Aorta (tissue), 5 donors: ENCODE results near the gene HDAC1. TPM values are rescaled to one million over a fixed set of nuclear protein-coding genes. Genes with fewer than 3 reads are reported as not detected.

ENCODE experiments used
- ATAC-seq: fragments of 200-7000 bp; cut with Tn5 transposase; one replicate; pipeline ENCODE4 v1.9.1; 2022; ENCODE audit warnings: moderate library complexity; ENCODE audit not compliant: low FRiP score
- DNase-seq, 2 donors: peaks; one replicate each; pipeline ENCODE4 v3.0.0-alpha.2; 2020
- H3K27ac ChIP-seq, 2 donors: one replicate each; pipeline ENCODE4 v1.5.1; 2013; ENCODE audit warnings: low read length in 2 of 2, mild to moderate bottlenecking in 2 of 2, moderate library complexity in 2 of 2, control low read depth in 1 of 2, inconsistent platforms in 1 of 2, low read depth in 1 of 2
- H3K27me3 ChIP-seq, 2 donors: one replicate each; pipeline ENCODE4 v1.6.1; 2013; ENCODE audit warnings: control low read depth in 1 of 2, low read length in 1 of 2, mild to moderate bottlenecking in 1 of 2, moderate library complexity in 1 of 2; ENCODE audit not compliant: insufficient read depth in 2 of 2, control insufficient read depth in 1 of 2
- H3K36me3 ChIP-seq, 2 donors: one replicate each; pipeline ENCODE4 v1.6.1; 2013; ENCODE audit warnings: control low read depth in 1 of 2, low read length in 1 of 2, mild to moderate bottlenecking in 1 of 2; ENCODE audit not compliant: insufficient read depth in 2 of 2, control insufficient read depth in 1 of 2
- H3K4me1 ChIP-seq, 2 donors: one replicate each; pipeline ENCODE4 v1.6.1; 2013; ENCODE audit warnings: low read length in 2 of 2, control low read depth in 1 of 2, mild to moderate bottlenecking in 1 of 2, moderate library complexity in 1 of 2; ENCODE audit not compliant: insufficient read depth in 2 of 2, control insufficient read depth in 1 of 2
- H3K4me3 ChIP-seq, 2 donors: one replicate each; pipeline ENCODE4 v1.5.1; 2013; ENCODE audit warnings: low read length in 2 of 2, control low read depth in 1 of 2, mild to moderate bottlenecking in 1 of 2
- H3K9me3 ChIP-seq: one replicate; pipeline ENCODE4 v1.6.1; 2013; ENCODE audit warnings: mild to moderate bottlenecking, low read length; ENCODE audit not compliant: control insufficient read depth
- WGBS, 2 donors: extraction: QIAGEN DNeasy Blood & Tissue Kit; methylation state at CpG; one replicate each; pipeline ENCODE4 v1.1.7; 2013; 5-methylcytosine and 5-hydroxymethylcytosine counted together
- intact Hi-C, 2 donors: fragments of 100-400 bp; cut with DNase I; formaldehyde crosslinking; loops; one replicate each; pipeline versions ENCODE4 v1.14.2 to v1.15.0; 2022
- polyA plus RNA-seq, 2 donors: library from polyadenylated mRNA; stranded (reverse); fragments of 200-250 nt; gene quantifications; one replicate each; pipeline ENCODE4 v1.2.3, GENCODE V29; 2013
- total RNA-seq, 2 donors: library from RNA; stranded (reverse); fragmentation: NEBNext Ultra II Directional; extraction: Animal tissue kit (Norgen Biotek cat#: 25700); gene quantifications; one replicate each; pipeline ENCODE4 v1.2.1, GENCODE V29; 2021
- donor health status: healthy with polysubstance abuse.
- donor health status: Bipolar disorder and iron deficiency.
- donor health status: DM: no; HTN: no; CAD: no.
- donor health status: DM: no; HTN: no; CAD: no.
- donor health status: DM: yes; HTN: yes; CAD: no.

Gene HDAC1
- total and polyA plus RNA-seq, 4 donors: 37.2 to 65.5 (median 51.7) TPM

GRCh38 chr1:32332290-32333079 is 40.6 kb downstream of the HDAC1 start:
- H3K36me3 ChIP-seq: peaks cover 6 to 8% of the 10 kb centered on the region in 2 donors
- intact Hi-C loops: no loop called here
- H3K4me1 ChIP-seq: no peaks in the 10 kb centered on the region
- H3K9me3 ChIP-seq: no peaks in the 10 kb centered on the region
- no peak for DNase-seq
- H3K4me3 ChIP-seq: no peak overlapping the region
- no peak for ATAC-seq
- WGBS, 2 donors: 79 to 83% methylated on average over 3 of the region's 3 CpGs
- H3K27me3 ChIP-seq: no peaks in the 10 kb centered on the region
- H3K27ac ChIP-seq: no peak overlapping the region

GRCh38 chr1:32333251-32333963 is 41.5 kb downstream of the HDAC1 start:
- DNase-seq (no peak), ATAC-seq (no peak)
- Histone ChIP-seq H3K27ac (no peak overlapping the region), H3K4me1 (no peaks in the 10 kb centered on the region), H3K36me3 (peaks cover 0 to 7% of the 10 kb centered on the region in 2 donors), H3K9me3 (no peaks in the 10 kb centered on the region), H3K27me3 (no peaks in the 10 kb centered on the region), H3K4me3 (no peak overlapping the region)
- WGBS, 2 donors: 82 to 86% methylated on average over 3 of the region's 3 CpGs
- intact Hi-C loops: no loop called here

- peak in 1 of 2 donors; percentile 40 for DNase-seq
- H3K4me3 ChIP-seq: no peak overlapping the region
- no peak for ATAC-seq
- 60 to 74% methylated on average over 9 of the region's 9 CpGs for WGBS, 2 donors
- no peak overlapping the region for H3K27ac ChIP-seq
- H3K27me3 ChIP-seq: no peaks in the 10 kb centered on the region
- H3K36me3 ChIP-seq: peaks cover 0 to 5% of the 10 kb centered on the region in 2 donors
- no peaks in the 10 kb centered on the region for H3K9me3 ChIP-seq
- intact Hi-C loops: no loop called here
- no peaks in the 10 kb centered on the region for H3K4me1 ChIP-seq
These were observed 42.5 kb downstream of the HDAC1 start for GRCh38 chr1:32334274-32334861.

GRCh38 chr1:32334864-32335534 is 43.1 kb downstream of the HDAC1 start:
- H3K9me3 ChIP-seq: no peaks in the 10 kb centered on the region
- 6% methylated on average over 36 to 46 of the region's 46 CpGs for WGBS, 2 donors
- H3K27me3 ChIP-seq: no peaks in the 10 kb centered on the region
- ATAC-seq (no peak), DNase-seq (peak; percentile 57 to 85)
- H3K4me1 ChIP-seq: no peaks in the 10 kb centered on the region
- H3K27ac ChIP-seq: no peak overlapping the region
- H3K4me3 ChIP-seq: peak overlapping the region; percentile 43 to 55
- H3K36me3 ChIP-seq: peaks cover 0 to 5% of the 10 kb centered on the region in 2 donors
- intact Hi-C loops: no loop called here

GRCh38 chr1:32335535-32335789 is 43.6 kb downstream of the HDAC1 start:
- H3K27ac ChIP-seq: no peak overlapping the region
- H3K27me3 ChIP-seq: no peaks in the 10 kb centered on the region
- no peaks in the 10 kb centered on the region for H3K4me1 ChIP-seq
- no peak for ATAC-seq
- H3K4me3 ChIP-seq: peak overlapping the region; percentile 43 to 55
- WGBS, 2 donors: 0% methylated on average over 24 to 34 of the region's 34 CpGs
- H3K36me3 ChIP-seq: peaks cover 0 to 5% of the 10 kb centered on the region in 2 donors
- DNase-seq: no peak
- intact Hi-C loops: no loop called here
- H3K9me3 ChIP-seq: no peaks in the 10 kb centered on the region

- Histone ChIP-seq H3K27ac (no peak within 1 kb of the TSS), H3K27me3 (no peaks in the 10 kb centered on the region), H3K4me1 (no peaks in the 10 kb centered on the region), H3K4me3 (peak within 1 kb of the TSS; percentile 43 to 55), H3K36me3 (peaks cover 0 to 5% of the 10 kb centered on the region in 2 donors), H3K9me3 (no peaks in the 10 kb centered on the region)
- WGBS, 2 donors: 1% methylated on average over 39 to 95 of the region's 95 CpGs
- ATAC-seq (peak; percentile 84), DNase-seq (peak; percentile 82 to 93)
- intact Hi-C loops: no loop called here
These were observed 44.1 kb downstream of the HDAC1 start, which contains the start of gene MARCKSL1 for GRCh38 chr1:32335790-32336590. Gene MARCKSL1, minus strand, starts transcription at chr1:32336233. Its CDS starts 200 bp downstream, at chr1:32336033.

GRCh38 chr1:32336591-32336932 is 44.7 kb downstream of the HDAC1 start:
- 32 to 39% methylated on average over 15 of the region's 15 CpGs for WGBS, 2 donors
- Histone ChIP-seq H3K27me3 (no peaks in the 10 kb centered on the region), H3K9me3 (no peaks in the 10 kb centered on the region), H3K4me3 (no peak overlapping the region), H3K27ac (no peak overlapping the region), H3K36me3 (peaks cover 0 to 5% of the 10 kb centered on the region in 2 donors), H3K4me1 (no peaks in the 10 kb centered on the region)
- DNase-seq (peak in 1 of 2 donors; percentile 51), ATAC-seq (peak; percentile 23)
- intact Hi-C loops: no loop called here
